PC-3 (cell line): ENCODE results near the gene PSPN.

Experiments used
- CTCF ChIP-seq: fragments of 300-600 bp; sonication (generic); conservative IDR thresholded peaks from 2 replicates; pipeline ENCODE4 v1.5.1; 2017; ENCODE audit warnings: antibody characterized with exemption, low read depth, mild to moderate bottlenecking, low read length
- EZH2 ChIP-seq: fragments of 300-600 bp; sonication (generic); IDR thresholded peaks from one replicate; pipeline ENCODE4 v1.6.1; 2017; ENCODE audit warnings: antibody characterized with exemption, mild to moderate bottlenecking, low read length; ENCODE audit not compliant: unreplicated experiment
- EZH2phosphoT487 ChIP-seq: fragments of 300-600 bp; sonication (generic); IDR thresholded peaks from 2 replicates; pipeline ENCODE4 v1.6.1; 2018; ENCODE audit warnings: mild to moderate bottlenecking, antibody characterized with exemption, low read length, borderline replicate concordance

GRCh38 chr19:6402058-6402457 is 26.3 kb upstream of the PSPN start:
- TF ChIP-seq CTCF, result no peak
- TF ChIP-seq EZH2, result no peak
- TF ChIP-seq EZH2phosphoT487, result no peak
